Testis (tissue), 2 donors: ENCODE data around the gene BCL11A.

ENCODE experiments used
- CTCF ChIP-seq, 3 experiments: fragments of 450-650 bp in 2 of 3; fragments of 200-600 bp in 1 of 3; sonication (generic) in 1 of 3; IDR thresholded peaks; one replicate each; pipeline ENCODE4 v1.5.1; 2016 to 2019; ENCODE audit warnings: antibody characterized with exemption in 3 of 3, mild to moderate bottlenecking in 2 of 3, moderate library complexity in 1 of 3
- POLR2A ChIP-seq: fragments of 450-650 bp; IDR thresholded peaks from one replicate; pipeline ENCODE4 v1.6.1; 2017; ENCODE audit warnings: antibody characterized with exemption, mild to moderate bottlenecking, moderate library complexity

DNA sequence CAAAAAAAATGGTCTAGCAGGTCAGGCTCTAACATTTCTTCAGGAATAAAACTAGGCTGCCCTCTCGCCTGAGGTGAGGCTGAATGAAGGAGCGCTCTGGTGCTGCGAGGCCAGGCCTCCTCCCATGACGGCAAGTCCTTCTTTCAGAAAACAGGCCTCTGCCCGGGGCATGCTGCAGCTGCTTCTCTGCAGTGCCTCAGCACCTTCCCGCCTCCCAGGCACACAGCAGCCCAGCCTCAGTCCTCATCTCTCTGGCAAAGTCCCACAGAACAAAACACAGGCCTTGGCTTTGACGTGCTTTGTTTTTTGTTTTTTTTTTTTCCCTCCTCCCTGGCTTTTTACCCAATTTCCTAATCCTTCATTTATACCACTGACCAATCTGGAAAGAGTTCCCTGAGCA lies 74.8 kb downstream of the BCL11A start:
- TF ChIP-seq CTCF (IDR thresholded peaks at IDR 0.05) (no peak), POLR2A (no peak)
